Heart right ventricle (tissue), 16 donors: Measurements from ENCODE around the gene ATG10. TPM values are rescaled to one million over a fixed set of nuclear protein-coding genes. Genes with fewer than 3 reads are reported as not detected.
A peak's percentile ranks its signal among the peaks of the same experiment; 100 is the strongest.

Experiments
- ATAC-seq, 8 donors: fragments of 200-7000 bp; cut with Tn5 transposase; one replicate each; pipeline ENCODE4 v1.9.1; 2020; ENCODE audit warnings: mild to moderate bottlenecking in 8 of 8, moderate library complexity in 8 of 8, moderate number of reproducible peaks in 1 of 8
- DNase-seq, 2 donors: peaks; one replicate each; pipeline ENCODE4 v3.0.0-alpha.2; 2020
- H3K27ac ChIP-seq, 10 donors: fragments of 200-600 bp; sonication (generic) in 2 of 10; one replicate each; pipeline versions ENCODE4 v1.5.0 to v1.8.0; 2020 to 2022; ENCODE audit warnings: mild to moderate bottlenecking in 3 of 10
- H3K27me3 ChIP-seq, 7 donors: fragments of 200-600 bp; one replicate each; pipeline ENCODE4 v1.8.0; 2021 to 2022; ENCODE audit warnings: mild to moderate bottlenecking in 2 of 7
- H3K36me3 ChIP-seq, 9 donors: fragments of 200-600 bp; sonication (generic) in 1 of 9; one replicate each; pipeline versions ENCODE4 v1.5.0 to v1.8.0; 2020 to 2022; ENCODE audit warnings: mild to moderate bottlenecking in 2 of 9
- H3K4me1 ChIP-seq, 9 donors: fragments of 200-600 bp; sonication (generic) in 1 of 9; one replicate each; pipeline versions ENCODE4 v1.5.0 to v1.8.0; 2020 to 2022; ENCODE audit warnings: mild to moderate bottlenecking in 4 of 9
- H3K4me3 ChIP-seq, 10 donors: fragments of 200-600 bp; sonication (generic) in 2 of 10; one replicate each; pipeline versions ENCODE4 v1.5.0 to v1.8.0; 2020 to 2022; ENCODE audit warnings: mild to moderate bottlenecking in 7 of 10, moderate library complexity in 2 of 10
- H3K9me3 ChIP-seq, 11 donors: fragments of 200-600 bp in 10 of 11; sonication (generic) in 2 of 11; one replicate each; pipeline versions ENCODE4 v1.5.0 to v1.8.0; 2013 to 2022; ENCODE audit warnings: mild to moderate bottlenecking in 2 of 11, control low read depth in 1 of 11, moderate library complexity in 1 of 11
- WGBS, 2 donors: extraction: QIAGEN DNeasy Blood & Tissue Kit; methylation state at CpG; one replicate each; pipeline ENCODE4 v1.1.7; 2013; ENCODE audit warnings: inconsistent platforms in 1 of 2; 5-methylcytosine and 5-hydroxymethylcytosine counted together
- intact Hi-C, 10 donors: fragments of 100-400 bp; cut with DNase I; formaldehyde crosslinking; loops; one replicate each; pipeline versions ENCODE4 v1.11.1 to v1.14.2; 2022
- polyA plus RNA-seq, 2 donors: library from polyadenylated mRNA; stranded (reverse); fragments of 200-250 nt; gene quantifications; one replicate each; pipeline ENCODE4 v1.2.3, GENCODE V29; 2013
- total RNA-seq, 10 donors: library from RNA; stranded (reverse); fragmentation: NEBNext Ultra II Directional in 3 of 10; extraction: Animal tissue kit (Norgen Biotek cat#: 25700) in 3 of 10; gene quantifications; one replicate each; pipeline versions ENCODE4 v1.2.1 to v1.2.4, GENCODE V29; 2021 to 2023
- TF ChIP-seq, protein P1 (sequence below), 9 donors: fragments of 200-600 bp; sonication (generic) in 2 of 9; IDR thresholded peaks; one replicate each; pipeline versions ENCODE4 v1.5.0 to v1.8.0; 2021 to 2022; ENCODE audit warnings: antibody characterized with exemption in 9 of 9, mild to moderate bottlenecking in 5 of 9, moderate library complexity in 1 of 9
- donor health status: Arrhythmogenic right ventricular cardiomyopathy.
- donor health status: ischemic (EF 13 %, LVEDD 7.1; RV severe dilation, severe dysfunction).
- donor health status: healthy with polysubstance abuse.
- donor health status: DM: no; HTN: yes; CAD: no.
- donor health status: DM: no; HTN: no; CAD: no.
- donor health status: ischemic (EF 25% LVEDD 6.9; RV normal size, moderate dysfunction).
- donor health status: ischemic (EF 25% LVEDD 5.7; RV mildly dilated, moderate dysfunction).
- donor health status: healthy.
- donor health status: DM: yes; HTN: yes; CAD: no.
- donor health status: Ischemic cardiomyopathy.
- donor health status: ischemic (EF 35%, LVEDD 5.7; RV mildly dilated, moderate dysfunction).
- donor health status: nonischemic (EF 11% LVEDD 7.7; RV severe dilation, severe dysfunction).
- donor health status: DM: yes; HTN: yes; CAD: no.
- donor health status: PGD.
- donor health status: ischemic (EF 29% LVEDD 5.4; RV normal size, mild dysfunction).
- donor health status: nonischemic (EF 23%, LVEDD 6.1; RV moderate dilation, normal function).

ATG10 gene
- total and polyA plus RNA-seq, 12 donors = 4.6 to 8.0 (median 6.3) TPM

DNA sequence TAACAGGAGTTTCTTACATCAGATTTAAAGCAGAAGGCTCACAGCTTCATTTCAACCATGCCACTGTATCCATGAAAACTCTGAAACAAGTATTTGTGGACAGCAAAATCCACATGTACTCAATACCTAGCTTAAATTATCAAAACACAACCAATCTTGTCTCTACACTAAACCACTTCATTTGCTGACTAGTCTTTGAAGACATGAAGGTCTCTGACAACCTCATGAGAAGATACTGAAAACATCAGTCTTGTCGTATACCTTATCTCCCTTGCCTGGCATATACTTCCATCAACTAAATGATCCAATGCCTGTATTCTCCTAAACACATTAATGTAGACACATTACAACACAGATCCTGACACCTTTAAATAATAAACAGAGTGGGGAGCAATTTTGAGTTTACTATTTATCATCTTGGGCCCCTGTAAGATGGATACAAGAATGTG lies 303.4 kb downstream of the ATG10 start:
- WGBS, 2 donors = 40 to 67% methylated on average over 1 of the region's 1 CpG
- Histone ChIP-seq H3K36me3 (peaks cover 0 to 45% (median 15%) of the 10 kb centered on the region in 9 donors), H3K27ac (no peak overlapping the region), H3K4me1 (peaks cover 0 to 27% (median 14%) of the 10 kb centered on the region in 9 donors), H3K4me3 (no peak overlapping the region), H3K9me3 (no peaks in the 10 kb centered on the region), H3K27me3 (no peaks in the 10 kb centered on the region)
- DNase-seq (no peak), ATAC-seq (no peak)
- TF ChIP-seq, protein P1, sequence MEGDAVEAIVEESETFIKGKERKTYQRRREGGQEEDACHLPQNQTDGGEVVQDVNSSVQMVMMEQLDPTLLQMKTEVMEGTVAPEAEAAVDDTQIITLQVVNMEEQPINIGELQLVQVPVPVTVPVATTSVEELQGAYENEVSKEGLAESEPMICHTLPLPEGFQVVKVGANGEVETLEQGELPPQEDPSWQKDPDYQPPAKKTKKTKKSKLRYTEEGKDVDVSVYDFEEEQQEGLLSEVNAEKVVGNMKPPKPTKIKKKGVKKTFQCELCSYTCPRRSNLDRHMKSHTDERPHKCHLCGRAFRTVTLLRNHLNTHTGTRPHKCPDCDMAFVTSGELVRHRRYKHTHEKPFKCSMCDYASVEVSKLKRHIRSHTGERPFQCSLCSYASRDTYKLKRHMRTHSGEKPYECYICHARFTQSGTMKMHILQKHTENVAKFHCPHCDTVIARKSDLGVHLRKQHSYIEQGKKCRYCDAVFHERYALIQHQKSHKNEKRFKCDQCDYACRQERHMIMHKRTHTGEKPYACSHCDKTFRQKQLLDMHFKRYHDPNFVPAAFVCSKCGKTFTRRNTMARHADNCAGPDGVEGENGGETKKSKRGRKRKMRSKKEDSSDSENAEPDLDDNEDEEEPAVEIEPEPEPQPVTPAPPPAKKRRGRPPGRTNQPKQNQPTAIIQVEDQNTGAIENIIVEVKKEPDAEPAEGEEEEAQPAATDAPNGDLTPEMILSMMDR (IDR thresholded peaks at IDR 0.05) = no peak
- intact Hi-C loops = no loop called here

GRCh38 chr5:82276800-82277612 lies 305.2 kb downstream of the ATG10 start:
- ATAC-seq (no peak), DNase-seq (no peak)
- Histone ChIP-seq H3K27me3 (no peaks in the 10 kb centered on the region), H3K27ac (peak overlapping the region in 7 of 10 donors; percentile 77 to 94 (median 86)), H3K4me3 (peak overlapping the region; percentile 75 to 95 (median 83)), H3K36me3 (peaks cover 0 to 45% (median 15%) of the 10 kb centered on the region in 9 donors), H3K9me3 (no peaks in the 10 kb centered on the region), H3K4me1 (peaks cover 0 to 27% (median 14%) of the 10 kb centered on the region in 9 donors)
- intact Hi-C loops = no loop called here
- TF ChIP-seq, protein P1 (IDR thresholded peaks at IDR 0.05) = no peak
- WGBS, 2 donors = 73 to 74% methylated on average over 11 of the region's 11 CpGs

DNA sequence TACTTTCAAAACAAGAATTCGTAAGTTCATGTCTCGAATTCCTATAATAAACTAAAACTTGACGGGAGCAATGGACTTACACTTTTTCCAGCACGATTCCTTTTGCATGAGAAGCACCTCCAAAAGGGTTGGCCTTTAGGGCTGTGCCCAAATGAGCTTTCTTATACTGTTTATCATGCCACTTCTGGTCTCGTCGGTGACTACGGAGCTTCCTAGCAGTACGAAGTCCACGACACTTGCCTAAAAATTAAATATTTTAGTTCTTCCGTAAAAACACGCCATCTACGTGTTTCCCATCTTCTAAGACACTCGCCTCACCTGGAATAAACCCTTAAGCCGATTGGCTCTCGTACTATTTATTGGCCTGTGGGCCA lies 305.8 kb downstream of the ATG10 start:
- intact Hi-C loops = no loop called here
- peak in 2 of 8 donors; percentile 1 to 5 for ATAC-seq
- WGBS, 2 donors = 2 to 3% methylated on average over 15 of the region's 15 CpGs
- H3K27ac ChIP-seq = peak overlapping the region in 9 of 10 donors; percentile 77 to 94 (median 86)
- no peaks in the 10 kb centered on the region for H3K27me3 ChIP-seq
- no peaks in the 10 kb centered on the region for H3K9me3 ChIP-seq
- no peak for DNase-seq
- peak overlapping the region; percentile 75 to 95 (median 83) for H3K4me3 ChIP-seq
- H3K36me3 ChIP-seq = peaks cover 0 to 44% (median 15%) of the 10 kb centered on the region in 9 donors
- TF ChIP-seq, protein P1 (IDR thresholded peaks at IDR 0.05) = no peak
- H3K4me1 ChIP-seq = peaks cover 0 to 27% (median 14%) of the 10 kb centered on the region in 9 donors

- Histone ChIP-seq H3K27me3 (no peaks in the 10 kb centered on the region), H3K4me3 (peak within 1 kb of the TSS; percentile 75 to 95 (median 83)), H3K9me3 (no peaks in the 10 kb centered on the region), H3K27ac (peak within 1 kb of the TSS; percentile 63 to 94 (median 86)), H3K4me1 (peaks cover 0 to 27% (median 14%) of the 10 kb centered on the region in 9 donors), H3K36me3 (peaks cover 0 to 38% (median 15%) of the 10 kb centered on the region in 9 donors)
- TF ChIP-seq, protein P1 (IDR thresholded peaks at IDR 0.05) = no peak
- 0% methylated on average over 60 of the region's 60 CpGs for WGBS, 2 donors
- ATAC-seq (peak; percentile 95 to 98 (median 98)), DNase-seq (peak; percentile 92 to 93)
- intact Hi-C loops = no loop called here
These were observed 306.3 kb downstream of the ATG10 start, which contains the start of gene RPS23 for GRCh38 chr5:82277987-82278710. Gene RPS23 (minus strand): TSS chr5:82278354. CDS start chr5:82278323, 31 bp downstream.
